HEK293T (cell line): Measurements from ENCODE around the gene IFT52.

Experiments used
- ARNT ChIP-seq: fragments of 450-650 bp; IDR thresholded peaks from 2 replicates; pipeline ENCODE4 v1.6.1; 2017; ENCODE audit warnings: mild to moderate bottlenecking
- FOXM1 ChIP-seq: fragments of 450-650 bp; IDR thresholded peaks from 2 replicates; pipeline ENCODE4 v1.6.1; 2017; ENCODE audit warnings: mild to moderate bottlenecking, borderline replicate concordance
- HDGF ChIP-seq: fragments of 450-650 bp; IDR thresholded peaks from 2 replicates; pipeline ENCODE4 v1.6.1; 2017; ENCODE audit warnings: antibody characterized with exemption, borderline replicate concordance
- LEF1 ChIP-seq: fragments of 450-650 bp; IDR thresholded peaks from 2 replicates; pipeline ENCODE4 v1.6.1; 2017; ENCODE audit warnings: mild to moderate bottlenecking, borderline replicate concordance
- NFRKB ChIP-seq: fragments of 450-650 bp; IDR thresholded peaks from 2 replicates; pipeline ENCODE4 v1.6.1; 2016; ENCODE audit warnings: mild to moderate bottlenecking, moderate library complexity
- PKNOX1 ChIP-seq: fragments of 450-650 bp; IDR thresholded peaks from 2 replicates; pipeline ENCODE4 v1.6.1; 2016
- SUZ12 ChIP-seq: fragments of 450-650 bp; IDR thresholded peaks from 2 replicates; pipeline ENCODE4 v1.6.1; 2016; ENCODE audit warnings: mild to moderate bottlenecking

GRCh38 chr20:43686820-43687219 lies 96.1 kb downstream of the IFT52 start:
- no peak for TF ChIP-seq FOXM1
- TF ChIP-seq NFRKB, result no peak
- no peak for TF ChIP-seq HDGF
- no peak for TF ChIP-seq PKNOX1
- TF ChIP-seq SUZ12, result no peak
- TF ChIP-seq LEF1, result no peak
- no peak for TF ChIP-seq ARNT
